Stimulated activated CD4-positive, alpha-beta T cell treated with anti-CD3 and anti-CD28 coated beads, Interleukin-4, amount 100 ng/mL, for 1 hour (primary cell): ENCODE measurements around the gene SLC6A3.

Experiments used
- DNase-seq: peaks from one replicate; pipeline ENCODE4 v3.0.0-alpha.2; 2020

Gene SLC6A3

GRCh38 chr5:1404062-1404461 is 41.2 kb downstream of the SLC6A3 start:
- no peak for DNase-seq

- no peak for DNase-seq
Measured at GRCh38 chr5:1402611-1403255, 42.5 kb downstream of the SLC6A3 start.

DNA sequence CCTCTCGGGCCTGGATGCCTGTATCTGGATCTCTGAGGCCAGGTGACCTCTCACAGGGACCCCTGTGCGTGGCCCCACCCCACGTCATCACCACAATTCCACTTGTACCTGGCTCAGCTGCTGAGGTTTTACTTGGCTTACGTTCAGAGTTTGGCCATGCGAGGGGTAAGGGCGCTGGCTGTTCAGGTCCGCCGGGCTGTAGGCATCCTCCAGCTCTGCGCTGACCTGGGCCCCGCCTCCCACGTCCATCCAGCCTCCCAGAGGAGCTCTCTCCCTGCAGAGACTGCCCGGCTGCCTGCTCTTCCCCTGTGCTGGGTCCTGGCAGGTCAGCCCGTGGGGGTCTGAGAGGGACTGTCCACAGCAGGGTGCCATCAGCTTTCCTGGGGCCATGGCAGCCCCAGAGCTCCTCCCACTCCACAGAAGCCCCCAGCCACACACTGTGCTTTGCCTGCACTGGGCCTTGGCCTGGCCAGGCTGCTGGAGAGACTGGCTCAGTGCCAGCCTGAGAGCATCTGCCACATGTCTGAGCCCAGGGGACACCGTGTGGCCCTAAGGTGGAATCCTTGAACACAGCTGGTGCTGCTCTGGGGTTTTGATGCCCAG is 43.6 kb downstream of the SLC6A3 start:
- DNase-seq = no peak

GRCh38 chr5:1400936-1401335 is 44.3 kb downstream of the SLC6A3 start:
- no peak for DNase-seq

DNA sequence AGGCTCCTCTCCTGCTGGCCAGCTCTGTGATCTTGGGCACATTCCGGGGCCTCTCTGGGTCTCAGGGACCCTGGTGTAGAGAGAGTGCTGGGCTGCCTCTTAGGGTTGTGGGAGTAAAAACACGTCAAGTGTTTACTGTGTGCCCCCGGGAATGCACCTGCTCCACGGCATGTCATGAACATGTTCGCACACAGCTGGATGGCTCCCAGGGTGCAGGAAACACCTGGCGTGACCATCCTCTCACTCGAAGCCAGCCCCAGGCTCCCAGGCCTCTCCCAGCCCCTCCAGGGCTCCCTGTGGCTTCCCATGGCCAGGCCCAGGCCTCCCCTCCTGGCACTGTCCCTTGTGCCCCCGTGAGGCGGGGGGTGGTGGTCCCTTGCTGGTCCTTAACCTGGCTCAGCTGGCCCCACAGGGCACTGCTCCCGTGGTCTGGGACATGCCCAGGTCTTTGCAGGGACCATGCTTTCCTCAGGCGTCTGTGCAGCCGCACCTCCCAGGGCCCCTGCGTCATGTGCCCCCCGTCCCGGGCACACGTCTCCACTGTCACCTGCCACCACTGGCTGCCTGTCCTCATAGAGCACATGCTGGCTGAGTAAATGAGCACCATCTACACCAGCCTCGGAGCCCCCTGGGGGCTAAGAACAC is 44.9 kb downstream of the SLC6A3 start:
- DNase-seq = no peak

- DNase-seq = no peak
Measured at GRCh38 chr5:1399737-1400136, 45.5 kb downstream of the SLC6A3 start.

DNA sequence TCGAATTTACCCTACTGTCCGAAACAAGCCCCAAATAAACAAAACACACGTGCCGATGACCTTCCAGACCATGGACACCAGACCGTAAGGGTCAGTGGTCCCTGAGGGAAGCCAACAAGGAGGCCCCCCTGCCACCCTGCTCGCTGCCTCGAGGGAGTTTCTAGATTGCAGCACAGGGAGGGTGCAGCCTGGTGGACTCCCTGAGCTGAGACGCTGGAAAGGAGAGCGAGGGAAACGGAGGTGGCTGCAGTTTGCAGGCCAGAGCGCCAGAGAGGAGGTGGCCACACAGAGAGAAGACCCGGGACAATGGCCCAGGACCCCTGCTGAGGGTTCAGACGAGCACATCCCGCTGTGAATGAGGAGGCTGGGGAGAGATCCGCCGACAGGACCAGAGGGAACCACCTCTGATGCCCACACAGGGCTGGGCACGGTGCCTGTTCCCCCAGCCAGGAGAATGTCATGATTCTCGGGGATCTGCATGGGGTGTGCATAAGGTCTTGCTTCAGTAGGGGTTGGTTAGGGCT is 48.9 kb downstream of the SLC6A3 start:
- no peak for DNase-seq

DNA sequence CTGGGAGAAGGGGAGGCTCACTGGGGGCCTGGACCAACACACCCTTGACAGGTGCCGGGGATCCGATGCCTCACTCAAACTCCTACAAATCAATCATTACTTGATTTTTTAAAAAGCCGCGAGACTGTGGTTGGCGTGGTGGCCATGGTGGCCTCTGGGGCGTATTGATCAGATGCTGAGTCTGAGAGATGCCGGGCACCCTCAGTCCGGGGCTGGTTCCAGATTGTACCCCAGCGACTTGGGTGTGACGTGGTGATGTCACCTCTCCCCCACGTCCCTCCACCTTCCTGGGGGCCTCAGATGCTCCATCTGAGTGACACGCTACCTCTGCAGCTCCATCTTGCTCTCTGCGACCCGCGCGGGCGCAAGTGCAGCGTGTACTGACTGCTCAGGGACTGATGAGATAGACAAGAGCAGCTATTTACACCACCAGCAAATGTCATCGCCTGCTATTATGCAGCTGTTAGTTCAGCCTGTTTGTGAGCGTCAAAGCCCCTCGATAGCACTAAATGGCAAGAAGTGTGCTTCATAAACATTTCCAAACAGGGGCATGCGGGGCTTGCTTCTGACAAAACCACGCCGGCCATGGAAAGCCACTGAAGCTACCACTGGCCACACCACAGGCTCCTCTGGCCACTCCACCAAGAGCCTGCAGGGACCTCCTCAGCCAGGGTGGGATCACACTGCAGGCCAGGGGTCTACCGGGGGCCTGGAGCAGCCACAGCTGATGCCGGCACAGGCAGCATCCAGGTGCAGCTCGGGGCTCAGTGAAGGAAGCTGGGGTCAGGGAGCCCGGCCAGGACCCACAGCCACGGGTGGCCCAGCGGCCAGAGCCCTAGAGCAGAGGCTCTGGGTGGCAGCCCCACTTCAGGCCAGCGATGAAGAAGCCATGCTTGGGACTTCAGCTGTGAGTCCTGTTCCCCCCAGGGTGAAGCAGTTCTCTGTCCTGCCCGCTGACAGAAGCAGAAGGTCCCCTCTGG is 50.1 kb downstream of the SLC6A3 start:
- no peak for DNase-seq

DNA sequence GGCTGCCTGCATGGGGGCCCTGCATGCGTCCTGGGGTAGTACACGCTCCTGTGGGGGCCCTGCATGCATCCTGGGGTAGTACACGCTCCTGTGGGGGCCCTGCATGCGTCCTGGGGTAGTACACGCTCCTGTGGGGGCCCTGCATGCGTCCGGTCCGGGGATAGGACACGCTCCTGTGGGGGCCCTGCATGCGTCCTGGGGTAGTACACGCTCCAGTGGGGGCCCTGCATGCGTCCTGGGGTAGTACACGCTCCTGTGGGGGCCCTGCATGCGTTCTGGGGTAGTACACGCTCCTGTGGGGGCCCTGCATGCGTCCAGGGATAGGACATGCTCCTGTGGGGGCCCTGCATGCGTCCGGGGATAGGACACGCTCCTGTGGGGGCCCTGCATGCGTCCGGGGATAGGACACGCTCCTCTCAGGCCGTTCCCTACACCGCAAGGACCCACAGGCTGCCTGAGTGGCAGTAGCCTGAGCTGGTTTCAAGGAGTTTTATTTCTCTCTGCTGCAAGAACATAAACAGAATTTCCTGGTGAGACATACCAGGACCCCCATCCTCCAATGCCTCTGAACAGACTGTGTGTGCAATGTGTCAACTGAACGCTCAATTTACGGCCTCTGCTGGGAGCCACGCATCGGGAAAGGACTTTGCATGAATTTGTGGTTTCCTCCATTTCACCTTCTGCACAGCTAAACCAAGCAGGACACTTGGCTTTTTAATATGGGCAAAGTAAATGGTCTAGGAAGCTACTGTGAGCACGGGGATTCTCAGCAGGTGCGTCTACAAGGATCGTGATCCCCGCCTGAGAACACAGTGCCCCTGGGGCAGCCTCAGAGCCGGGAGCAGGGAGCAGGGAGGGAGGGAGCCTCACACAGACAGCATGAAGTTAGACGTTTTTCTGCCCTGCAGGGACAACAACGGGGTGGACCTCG is 51.4 kb downstream of the SLC6A3 start:
- DNase-seq = no peak

- DNase-seq = no peak
Measured at GRCh38 chr5:1392801-1393565, 52.3 kb downstream of the SLC6A3 start.

- DNase-seq = no peak
Measured at GRCh38 chr5:1392261-1392660, 53.0 kb downstream of the SLC6A3 start.

- DNase-seq = no peak
Measured at GRCh38 chr5:1391691-1392090, 53.5 kb downstream of the SLC6A3 start.

DNA sequence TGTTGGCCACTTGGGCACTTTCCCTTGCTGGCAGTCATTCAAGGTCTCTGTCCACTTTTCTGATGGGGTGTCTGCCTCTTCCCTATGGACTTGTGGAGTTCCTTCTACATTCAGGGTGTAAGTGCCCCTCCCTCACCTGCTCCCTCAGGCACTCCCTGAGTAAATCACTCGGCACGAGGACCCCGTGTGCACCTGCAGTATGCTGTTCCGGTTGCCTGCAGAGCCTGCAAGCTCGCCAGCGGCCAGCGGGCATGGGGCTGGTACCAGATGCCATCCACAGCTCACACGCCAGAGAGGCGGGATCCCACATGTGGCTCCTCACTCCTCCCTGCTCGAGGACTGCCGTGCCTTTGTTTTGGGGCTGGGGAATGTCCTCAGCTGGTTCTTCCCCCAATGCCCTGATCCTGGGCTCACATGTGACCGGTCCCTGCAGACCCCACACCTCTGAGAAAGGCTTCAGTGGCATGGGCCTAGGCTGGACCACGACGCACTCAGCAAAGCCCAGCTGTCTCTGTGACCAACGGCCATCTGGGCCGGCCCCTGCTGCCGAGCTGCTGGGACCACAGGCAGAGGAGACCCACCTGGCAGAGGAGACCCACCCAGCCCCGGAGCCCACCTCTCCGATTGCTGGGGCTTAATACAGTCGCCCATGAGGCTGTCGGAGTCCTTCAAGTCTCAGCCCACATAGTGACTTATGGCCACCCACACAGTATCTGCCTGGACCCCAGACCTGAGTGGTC is 54.2 kb downstream of the SLC6A3 start:
- DNase-seq = no peak

- no peak for DNase-seq
Measured at GRCh38 chr5:1390333-1390732, 54.9 kb downstream of the SLC6A3 start.

GRCh38 chr5:1388383-1388967 is 56.8 kb downstream of the SLC6A3 start:
- DNase-seq = no peak

DNA sequence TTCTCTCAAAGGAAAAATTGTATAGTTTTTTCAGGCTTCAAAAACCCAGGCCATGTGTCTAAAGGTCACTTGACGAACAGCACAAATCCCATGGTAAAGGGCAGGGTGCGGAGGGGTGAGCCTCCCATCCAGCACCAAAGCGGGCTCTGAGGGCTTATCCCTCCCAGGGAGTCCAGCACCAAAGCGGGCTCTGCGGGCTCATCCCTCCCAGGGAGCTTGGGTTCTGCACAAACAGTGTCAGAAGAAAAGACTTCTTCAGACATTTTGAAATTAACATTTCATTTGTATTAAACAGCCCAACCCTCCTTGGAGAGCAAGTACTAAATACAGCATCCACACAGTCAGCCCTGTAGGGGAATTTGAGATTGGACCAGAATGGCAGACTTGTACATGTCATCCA is 57.4 kb downstream of the SLC6A3 start:
- no peak for DNase-seq

- no peak for DNase-seq
Measured at GRCh38 chr5:1387059-1387755, 58.0 kb downstream of the SLC6A3 start.

GRCh38 chr5:1386274-1386717 is 58.9 kb downstream of the SLC6A3 start:
- peak; percentile 63 for DNase-seq
